NOMO-1 treated with DMSO at 0.1 percent for 48 hours (cell line): ENCODE results near the gene LCK.

ENCODE experiments used
- DNase-seq: peaks from one replicate; lab custom pipeline; 2025; ENCODE audit not compliant: unreplicated experiment; lab: John Stamatoyannopoulos, UW

Gene LCK

DNA sequence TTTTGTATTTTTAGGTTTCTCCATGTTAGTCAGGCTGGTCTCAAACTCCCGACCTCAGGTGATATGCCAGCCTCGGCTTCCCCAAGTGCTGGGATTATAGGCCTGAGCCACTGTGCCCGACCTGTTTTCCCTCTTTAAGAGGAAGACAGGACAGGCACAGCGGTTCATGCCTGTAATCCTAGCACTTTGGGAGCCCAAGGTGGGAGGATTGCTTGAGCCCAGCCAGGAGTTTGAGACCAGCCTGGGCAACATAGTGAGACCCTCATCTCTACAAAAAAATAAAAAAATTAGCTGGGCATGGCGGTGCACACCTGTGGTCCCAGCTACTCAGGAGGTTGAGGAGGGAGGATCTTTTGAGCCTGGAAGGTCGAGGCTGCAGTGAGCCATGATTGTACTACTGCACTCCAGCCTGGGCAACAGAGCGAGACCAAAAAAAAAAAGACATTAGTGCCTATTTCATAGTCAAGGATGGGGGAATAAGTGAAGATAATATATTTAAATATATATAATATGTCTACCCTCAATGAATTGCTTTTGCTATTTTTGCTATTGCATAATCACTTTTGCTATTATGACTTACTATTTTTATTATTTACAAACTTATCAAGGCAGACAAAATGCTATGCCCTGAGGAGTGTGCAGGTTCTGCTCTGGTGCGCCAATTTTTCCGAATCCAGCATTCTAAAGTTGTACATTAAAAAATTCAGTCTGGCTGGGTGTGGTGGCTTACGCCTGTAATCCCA lies 67.2 kb downstream of the LCK start:
- no peak for DNase-seq

DNA sequence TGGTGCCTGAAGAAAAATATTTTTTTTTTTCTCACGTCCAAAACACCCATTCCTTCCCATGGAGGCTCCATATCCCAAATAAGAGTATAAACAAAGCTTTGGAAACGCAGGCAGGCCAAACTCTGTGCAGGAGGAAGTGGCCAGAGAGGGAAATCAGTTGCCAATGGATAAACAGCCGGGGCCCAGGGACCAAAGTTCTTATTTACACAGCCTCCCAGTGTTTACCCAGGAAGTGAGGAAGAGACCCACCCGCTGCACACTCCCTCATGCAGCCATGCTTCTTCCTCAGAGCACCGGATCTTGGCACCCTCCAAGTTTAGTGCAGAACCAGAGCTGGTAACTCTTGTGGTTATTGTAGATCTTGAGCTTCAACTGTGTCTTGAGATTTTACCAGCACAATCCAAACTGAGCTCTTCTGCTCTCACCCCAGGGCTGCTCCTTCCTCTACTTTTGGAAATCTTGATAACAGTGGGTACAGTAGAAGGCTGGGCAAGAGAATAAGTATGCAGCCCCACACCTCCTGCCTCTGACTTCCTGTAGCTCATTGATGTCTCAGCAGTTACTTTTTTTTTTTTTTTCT lies 70.7 kb downstream of the LCK start:
- no peak for DNase-seq

DNA sequence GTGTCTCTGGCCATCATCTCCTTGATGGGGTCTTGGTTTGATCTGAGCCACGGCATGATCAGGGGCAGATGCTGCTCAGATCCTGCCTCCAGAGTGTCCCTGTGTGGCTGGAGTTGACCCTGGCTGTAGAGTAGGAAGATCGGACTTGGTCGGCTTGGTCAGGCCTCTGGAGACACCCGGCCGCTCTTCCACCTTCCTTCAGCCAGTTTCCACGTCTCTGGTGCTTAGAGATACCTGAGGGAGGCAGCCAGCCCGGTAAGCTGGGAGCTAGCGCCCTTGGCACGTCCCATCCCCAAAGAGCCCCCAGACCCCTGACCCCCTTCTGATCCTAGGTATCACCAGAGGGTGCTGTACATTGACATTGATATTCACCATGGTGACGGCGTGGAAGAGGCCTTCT lies 76.1 kb downstream of the LCK start:
- DNase-seq = no peak

DNA sequence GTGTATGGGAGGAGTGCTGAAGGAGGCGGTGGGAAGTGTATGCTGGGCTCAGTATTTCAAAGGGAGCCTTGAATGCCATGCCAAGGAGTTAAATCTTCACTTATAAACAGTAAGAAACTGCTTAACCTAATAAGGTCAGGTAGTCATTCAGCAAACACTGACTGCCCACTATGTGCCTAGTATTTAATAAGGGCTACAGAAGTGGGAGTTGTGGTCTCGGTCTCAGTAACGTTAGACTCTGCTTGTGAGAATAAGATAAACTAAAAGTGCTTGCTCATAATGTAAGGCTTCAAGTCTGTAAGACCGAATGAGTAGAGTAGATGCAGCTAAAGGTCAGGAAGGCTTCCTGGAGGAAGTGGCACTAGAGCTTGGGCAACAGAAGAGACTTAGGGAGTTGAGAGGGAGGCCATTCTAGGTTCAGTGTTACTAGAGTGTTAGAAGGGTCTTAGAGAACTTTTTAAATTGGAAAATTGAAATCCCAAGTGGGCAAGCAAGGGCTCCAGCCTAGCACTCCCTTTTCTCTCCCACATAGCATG lies 78.9 kb downstream of the LCK start:
- DNase-seq = no peak

DNA sequence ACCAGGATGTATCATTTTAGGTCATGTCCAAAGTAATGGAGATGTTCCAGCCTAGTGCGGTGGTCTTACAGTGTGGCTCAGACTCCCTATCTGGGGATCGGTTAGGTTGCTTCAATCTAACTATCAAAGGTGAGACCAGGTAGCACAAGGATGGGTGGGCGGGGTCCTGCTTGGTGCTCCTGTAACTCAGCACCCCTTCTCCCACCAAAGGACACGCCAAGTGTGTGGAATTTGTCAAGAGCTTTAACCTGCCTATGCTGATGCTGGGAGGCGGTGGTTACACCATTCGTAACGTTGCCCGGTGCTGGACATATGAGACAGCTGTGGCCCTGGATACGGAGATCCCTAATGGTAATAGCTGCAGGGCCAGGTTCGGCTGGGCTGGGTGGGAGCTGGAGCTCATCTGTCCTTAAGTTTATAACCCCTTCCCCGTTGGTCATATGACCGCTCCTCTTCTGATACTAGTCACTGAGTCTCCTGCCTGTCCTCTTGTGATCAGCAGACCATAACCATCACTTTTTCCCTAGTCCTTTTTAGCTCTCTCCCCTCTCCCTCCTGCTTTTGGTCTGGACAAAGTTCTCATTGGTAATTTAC lies 79.6 kb downstream of the LCK start:
- no peak for DNase-seq

DNA sequence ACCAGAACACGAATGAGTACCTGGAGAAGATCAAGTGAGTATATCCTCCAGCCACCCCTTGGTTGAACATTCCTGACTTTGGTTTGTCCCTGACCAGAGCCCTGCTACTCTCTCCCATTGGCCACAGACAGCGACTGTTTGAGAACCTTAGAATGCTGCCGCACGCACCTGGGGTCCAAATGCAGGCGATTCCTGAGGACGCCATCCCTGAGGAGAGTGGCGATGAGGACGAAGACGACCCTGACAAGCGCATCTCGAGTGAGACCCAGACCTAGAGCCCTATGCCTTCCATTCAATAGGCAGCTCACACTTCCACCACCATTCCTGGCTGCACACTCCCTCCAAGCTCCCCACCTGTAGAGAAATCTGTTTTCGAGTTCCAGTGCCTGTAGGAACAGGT lies 80.5 kb downstream of the LCK start:
- DNase-seq = no peak

DNA sequence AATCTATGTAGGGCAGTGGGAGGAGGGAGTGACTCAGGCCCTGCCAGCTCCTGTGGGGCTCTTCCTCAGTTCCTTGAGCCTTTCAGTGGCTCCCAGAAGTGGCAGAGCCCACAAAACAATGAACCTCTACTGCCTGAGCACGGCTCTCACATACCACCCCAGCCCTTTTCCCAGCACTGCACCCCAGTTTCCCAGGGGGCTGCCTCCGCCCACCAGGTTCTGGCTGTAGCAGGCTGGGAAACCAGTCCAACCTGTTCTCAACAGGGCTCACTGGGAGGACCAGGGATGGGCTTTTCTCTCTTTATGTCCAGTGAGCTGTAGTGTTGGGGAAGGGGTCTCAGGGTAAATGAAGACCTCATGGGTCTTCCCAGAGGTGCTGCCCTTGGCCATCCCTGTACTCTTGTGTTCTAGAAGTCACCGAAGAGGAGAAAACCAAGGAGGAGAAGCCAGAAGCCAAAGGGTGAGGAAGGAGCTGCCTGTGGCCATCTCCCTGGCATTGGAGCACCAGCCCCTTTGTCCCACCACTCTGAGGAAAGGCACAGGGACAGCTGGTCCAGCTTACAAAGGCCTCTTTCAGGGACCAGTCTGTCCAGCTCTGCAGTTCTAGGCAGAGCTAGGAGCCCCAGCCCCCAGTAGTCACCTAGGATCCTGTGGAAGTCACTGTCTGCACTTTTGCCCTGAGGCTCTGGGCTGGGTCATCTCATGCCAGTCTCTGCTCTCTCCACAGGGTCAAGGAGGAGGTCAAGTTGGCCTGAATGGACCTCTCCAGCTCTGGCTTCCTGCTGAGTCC lies 81.4 kb downstream of the LCK start:
- DNase-seq = no peak

DNA sequence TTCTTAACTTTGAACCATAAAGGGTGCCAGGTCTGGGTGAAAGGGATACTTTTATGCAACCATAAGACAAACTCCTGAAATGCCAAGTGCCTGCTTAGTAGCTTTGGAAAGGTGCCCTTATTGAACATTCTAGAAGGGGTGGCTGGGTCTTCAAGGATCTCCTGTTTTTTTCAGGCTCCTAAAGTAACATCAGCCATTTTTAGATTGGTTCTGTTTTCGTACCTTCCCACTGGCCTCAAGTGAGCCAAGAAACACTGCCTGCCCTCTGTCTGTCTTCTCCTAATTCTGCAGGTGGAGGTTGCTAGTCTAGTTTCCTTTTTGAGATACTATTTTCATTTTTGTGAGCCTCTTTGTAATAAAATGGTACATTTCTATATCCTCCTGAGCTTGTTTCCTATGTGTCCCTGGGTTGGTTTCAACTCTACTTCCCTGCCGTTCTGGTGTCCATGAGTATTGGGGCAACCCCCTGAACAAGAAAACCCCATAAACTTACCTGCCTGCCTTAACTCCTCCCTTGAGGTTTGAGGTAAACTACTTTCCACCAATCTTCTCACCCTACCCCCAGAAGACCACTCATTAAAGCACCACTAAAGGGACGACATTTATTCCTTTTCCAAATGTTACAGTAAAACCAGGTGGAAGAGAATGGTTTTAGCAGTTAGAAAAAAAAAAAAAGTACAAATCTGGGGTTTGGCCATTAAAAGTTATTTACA lies 82.3 kb downstream of the LCK start:
- DNase-seq = no peak

DNA sequence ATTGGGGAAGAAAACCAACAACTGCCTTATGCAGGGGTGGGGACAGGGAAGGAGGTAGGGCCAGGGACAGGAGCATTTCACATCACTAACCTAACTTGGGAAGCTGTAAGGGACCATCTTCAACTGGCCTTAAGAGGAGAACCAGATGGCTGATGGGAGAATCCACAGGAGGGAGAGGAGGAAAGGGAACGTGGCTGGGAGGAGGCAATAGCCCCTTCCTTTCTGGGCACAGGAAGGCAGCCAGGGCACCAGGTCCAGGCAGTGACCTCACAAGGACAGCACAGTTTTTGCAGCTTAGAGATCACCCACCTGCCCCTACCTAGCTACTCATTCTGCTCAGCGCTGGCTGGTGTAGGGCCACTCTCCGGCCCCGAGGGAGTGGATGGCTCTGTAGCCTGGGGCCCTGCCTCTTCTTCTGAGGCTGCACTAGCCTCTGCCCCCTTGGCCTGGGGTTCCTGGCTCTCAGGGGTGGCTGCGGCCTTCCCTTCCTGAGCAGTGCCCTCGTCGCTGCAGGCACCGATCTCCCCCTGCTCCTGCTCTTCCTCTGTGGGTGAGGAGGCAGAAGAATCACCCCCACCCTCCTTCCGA lies 83.3 kb downstream of the LCK start:
- no peak for DNase-seq

DNA sequence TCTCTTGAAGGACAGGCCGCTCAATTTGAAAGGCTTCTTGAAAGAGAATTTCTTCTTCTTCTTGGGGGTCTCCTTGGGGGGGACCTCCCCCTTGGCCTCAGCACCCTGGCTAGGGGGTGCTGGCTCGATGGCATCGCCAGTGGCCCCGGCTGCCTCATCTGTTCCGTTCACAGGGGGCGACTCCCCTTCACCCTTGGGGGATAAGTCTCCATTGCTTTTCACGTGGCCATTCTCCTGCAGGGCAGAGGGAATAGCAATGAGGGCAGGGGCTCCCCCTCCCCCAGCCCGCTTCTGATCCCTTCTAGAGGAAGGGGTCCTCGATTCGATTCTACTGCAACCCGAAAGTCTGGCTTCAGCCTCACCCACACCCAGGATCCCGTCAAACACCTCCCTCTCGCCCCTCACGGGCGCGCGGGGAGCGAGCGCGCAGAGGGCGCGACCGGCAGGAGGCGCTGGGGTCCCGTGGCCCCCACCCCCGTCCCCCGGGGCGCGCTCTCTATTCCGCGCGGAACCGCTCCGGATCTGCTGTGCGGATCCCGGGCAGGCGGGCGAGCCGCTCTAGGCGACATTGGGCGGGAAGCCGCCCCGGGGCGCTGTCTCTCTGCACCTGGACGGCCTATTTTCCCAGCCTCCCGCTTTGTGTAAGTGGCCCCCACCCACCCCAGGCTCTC lies 83.9 kb downstream of the LCK start:
- peak; percentile 15 for DNase-seq

DNA sequence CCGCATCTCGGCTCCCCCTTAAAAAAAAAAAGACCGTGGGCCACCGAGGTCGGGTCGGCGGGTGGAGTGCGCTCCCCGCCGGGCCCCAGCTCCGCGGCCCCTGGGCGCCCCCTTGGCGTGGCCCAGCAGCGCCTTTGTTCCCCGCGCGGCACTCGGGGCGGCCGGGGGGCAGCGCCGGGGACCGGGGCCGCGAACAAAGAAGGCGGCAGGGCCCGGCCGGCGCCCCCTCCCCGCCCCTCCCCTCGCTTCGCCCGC lies 84.4 kb downstream of the LCK start:
- DNase-seq = no peak
